Posterior cingulate gyrus (tissue), 11 donors: ENCODE results near the gene TINAG.

Experiments
- DNase-seq, 10 donors: peaks; one replicate each; pipeline versions ENCODE4 v3.0.0 to v3.0.0-alpha.2; 2020 to 2021; ENCODE audit warnings: mixed read lengths in 3 of 10
- intact Hi-C: fragments of 100-400 bp; cut with DNase I; formaldehyde crosslinking; loops from one replicate; pipeline ENCODE4 v1.15.1; 2023

The TINAG gene

GRCh38 chr6:54308289-54308985 is at the start of gene TINAG:
TINAG (plus strand) TSS chr6:54308441; CDS start chr6:54308551, 110 bp downstream.
- no peak for DNase-seq
- intact Hi-C loops: no loop called here

DNA sequence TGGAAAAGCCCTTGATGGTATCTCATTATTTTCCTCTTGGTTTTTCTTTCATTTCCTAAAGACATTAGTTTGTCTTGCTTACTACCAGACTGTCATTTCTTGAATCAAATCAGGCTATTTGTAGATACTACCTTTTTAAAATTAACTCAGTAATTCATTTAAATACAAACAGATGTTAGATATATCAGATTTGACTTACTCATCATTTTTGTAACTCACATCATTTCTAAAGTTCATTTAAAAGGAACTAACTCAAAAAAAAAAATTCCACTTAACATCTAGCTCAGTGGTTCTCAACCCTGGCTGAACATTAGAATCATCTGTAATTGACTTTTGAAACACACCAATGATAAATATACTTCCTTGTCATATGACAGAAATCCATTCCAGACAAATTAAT is 48.2 kb upstream of the TINAG start:
- intact Hi-C loops: no loop called here
- DNase-seq: no peak

DNA sequence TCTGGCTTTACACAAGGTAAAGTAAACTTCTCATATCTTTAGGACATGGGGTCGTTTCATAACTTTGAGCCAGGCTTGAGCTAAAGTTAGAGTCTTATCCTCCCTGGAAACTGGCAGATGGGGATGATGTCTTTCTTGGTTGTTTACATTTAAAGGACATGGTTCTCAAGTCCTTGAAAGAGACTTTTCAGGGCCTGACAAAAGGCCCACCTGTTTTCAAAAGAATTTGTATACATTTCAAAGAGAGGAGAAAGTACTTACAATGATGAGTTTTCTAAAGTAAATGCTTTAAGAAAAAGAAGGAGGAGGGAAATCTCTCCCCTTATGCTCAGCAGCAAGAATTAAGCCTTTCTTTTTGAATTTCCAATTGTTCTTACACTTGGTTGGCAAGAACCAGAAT is 45.7 kb upstream of the TINAG start:
- no peak for DNase-seq
- intact Hi-C loops: no loop called here

GRCh38 chr6:54262971-54263370 is 45.3 kb upstream of the TINAG start:
- intact Hi-C loops: no loop called here
- DNase-seq: no peak

DNA sequence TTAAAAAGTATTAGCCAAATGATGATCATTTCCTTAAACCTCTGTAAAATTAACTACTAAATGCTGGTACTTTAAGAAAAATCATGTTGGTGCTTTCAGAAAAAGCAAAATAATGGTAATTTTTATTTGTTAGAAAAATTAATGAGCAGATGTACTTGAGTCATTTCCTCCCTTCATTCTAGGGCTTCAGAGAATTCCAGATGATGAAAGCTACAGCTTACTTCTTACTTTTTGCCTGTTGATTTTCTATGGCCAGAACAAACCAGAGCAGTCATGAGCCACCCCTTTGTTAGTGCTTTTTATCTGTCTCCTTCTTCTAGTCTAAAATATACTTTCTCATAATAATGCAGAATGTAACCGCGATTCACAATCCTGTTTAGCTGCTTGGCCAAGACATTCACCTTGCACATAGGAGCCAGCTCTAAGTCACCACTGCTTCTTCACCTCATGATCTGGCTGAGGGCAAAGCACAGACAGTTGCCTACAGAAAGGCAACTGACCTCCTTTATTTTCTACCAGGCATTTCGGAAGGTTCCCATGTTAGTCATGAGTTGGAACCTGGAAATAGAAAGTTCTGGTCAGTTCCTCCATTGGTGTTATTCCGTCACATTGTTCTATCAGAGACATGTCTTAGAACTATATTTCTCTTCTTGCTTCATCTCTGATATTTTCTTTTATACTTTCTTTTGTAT is 43.5 kb upstream of the TINAG start:
- intact Hi-C loops: no loop called here

DNA sequence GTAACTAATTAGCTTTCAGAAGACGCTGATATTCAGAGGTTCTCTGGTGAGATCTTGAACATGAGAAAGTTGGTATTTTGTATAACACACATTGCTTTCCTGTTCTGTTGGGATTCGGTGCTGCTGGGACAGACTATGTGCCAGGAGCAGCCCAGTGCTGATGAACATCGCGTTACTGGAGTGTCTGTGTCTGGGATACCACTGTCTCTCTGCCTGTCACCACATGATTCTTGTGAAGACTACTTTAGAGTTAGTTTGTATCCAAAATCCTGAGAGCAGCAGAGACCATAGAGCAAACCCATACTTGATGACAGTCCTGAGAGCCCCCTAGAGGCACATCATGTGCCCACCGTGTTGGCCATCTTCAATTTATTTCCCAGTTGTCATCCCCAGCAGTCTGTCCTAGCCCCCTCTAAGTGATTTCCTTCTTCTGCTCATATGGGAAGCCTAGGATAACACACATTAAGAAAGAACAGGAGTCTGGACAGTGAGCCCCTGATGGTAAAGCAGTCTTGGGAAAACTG is 41.8 kb upstream of the TINAG start:
- no peak for DNase-seq
- intact Hi-C loops: no loop called here

More for the DNA sequence above, 43.5 kb upstream of the TINAG start:
- DNase-seq: no peak

- DNase-seq: no peak
- intact Hi-C loops: no loop called here
These were observed 40.4 kb upstream of the TINAG start for GRCh38 chr6:54267798-54268197.

DNA sequence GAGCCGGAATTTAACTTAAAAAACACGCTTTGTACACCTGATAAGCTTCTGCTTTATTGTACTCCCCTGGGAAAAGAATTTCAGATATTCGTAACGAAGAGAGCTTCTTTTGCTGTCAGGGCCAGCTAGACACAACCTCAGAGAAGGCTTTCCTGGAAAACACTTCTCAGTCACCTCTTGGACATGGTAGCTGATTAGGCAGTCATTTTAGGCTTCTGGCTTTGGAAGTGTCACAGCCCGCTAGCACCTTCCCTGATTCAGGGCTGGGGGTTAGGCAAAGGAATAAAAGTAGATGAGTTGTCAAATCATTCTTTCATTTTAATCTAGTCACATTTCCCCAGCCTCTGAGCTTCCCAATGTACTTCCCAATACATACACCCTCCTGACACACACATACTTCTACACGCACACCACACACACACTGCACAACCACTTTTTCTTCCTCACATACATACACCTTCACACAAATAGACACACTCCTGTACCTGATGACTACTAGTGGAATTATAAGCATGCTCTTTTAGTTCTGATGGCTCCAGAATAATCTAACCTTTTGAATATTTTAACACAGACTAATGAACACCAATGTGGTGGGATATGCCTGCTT is 34.9 kb upstream of the TINAG start:
- DNase-seq: no peak
- intact Hi-C loops: no loop called here

DNA sequence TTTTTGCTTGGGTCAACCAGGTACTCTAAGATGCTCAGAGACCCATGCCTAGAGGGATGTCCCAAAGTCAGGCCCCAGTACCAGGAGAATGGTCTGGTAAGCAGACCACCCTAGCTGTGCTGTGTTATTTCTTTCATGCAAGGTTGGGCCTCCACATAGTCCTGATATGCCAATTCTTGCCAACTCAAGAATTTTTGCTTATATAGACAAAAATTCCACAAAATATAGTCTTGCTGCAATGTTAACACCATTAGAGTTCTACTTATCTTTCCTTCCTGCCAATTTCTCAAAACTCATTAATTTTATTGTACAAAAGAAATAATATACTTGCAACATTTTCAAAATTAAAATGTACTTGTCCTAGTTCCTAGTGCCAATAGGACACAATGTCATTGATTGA is 33.9 kb upstream of the TINAG start:
- intact Hi-C loops: no loop called here
- no peak for DNase-seq

- intact Hi-C loops: no loop called here
These were observed 26.1 kb upstream of the TINAG start for GRCh38 chr6:54282186-54282585.

DNA sequence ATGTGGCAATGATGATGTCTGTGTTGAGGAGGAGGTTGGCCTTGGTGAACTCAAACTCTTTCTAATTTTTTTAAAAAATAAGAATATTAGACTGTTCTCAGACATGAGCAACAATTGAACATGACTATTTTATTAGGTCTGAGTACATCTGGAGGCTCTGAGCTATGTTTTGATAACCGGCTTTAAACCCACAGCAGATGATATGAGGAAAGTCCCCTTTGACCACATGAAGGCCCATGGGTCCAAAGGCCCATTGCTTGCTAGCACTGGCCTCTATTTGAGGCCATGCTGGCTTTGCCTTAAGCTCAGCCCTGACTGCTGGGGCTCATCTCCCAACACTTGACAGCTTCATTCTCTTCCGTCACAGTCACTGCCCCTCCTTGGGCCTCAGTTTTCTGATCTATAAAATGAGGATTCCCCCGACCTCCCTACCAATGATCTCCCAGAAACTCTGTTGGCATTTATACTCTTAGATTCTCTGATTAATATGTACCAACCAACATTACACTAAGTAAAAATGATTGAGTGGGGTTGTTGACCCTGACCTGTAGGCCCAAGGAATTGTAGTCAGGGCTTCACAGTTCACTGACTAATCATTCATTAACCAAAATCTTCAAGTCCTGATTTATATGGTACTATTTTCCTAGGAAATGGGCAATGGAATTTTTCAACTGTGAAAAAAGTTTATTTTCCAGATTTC is 23.9 kb upstream of the TINAG start:
- intact Hi-C loops: no loop called here
- DNase-seq: no peak

More at GRCh38 chr6:54282186-54282585, 26.1 kb upstream of the TINAG start:
- no peak for DNase-seq

DNA sequence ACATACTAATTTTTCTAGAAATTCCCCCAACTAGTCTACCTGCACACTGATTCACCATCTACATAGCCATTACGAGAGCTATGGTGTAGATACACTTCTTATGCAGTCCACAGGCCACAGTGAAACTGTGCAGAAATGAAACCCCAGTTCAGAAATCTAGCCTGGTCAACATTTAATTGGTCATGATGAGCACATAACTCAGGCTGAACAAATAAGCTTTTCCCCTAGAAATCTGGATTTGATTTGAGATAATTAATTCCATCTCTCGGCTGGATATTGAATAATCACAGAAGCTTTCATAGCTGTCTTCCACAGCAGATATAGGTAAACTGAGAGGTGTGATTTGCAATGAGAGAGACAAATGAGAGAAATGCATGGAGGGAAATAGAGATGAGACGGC is 22.6 kb upstream of the TINAG start:
- DNase-seq: no peak
- intact Hi-C loops: no loop called here

DNA sequence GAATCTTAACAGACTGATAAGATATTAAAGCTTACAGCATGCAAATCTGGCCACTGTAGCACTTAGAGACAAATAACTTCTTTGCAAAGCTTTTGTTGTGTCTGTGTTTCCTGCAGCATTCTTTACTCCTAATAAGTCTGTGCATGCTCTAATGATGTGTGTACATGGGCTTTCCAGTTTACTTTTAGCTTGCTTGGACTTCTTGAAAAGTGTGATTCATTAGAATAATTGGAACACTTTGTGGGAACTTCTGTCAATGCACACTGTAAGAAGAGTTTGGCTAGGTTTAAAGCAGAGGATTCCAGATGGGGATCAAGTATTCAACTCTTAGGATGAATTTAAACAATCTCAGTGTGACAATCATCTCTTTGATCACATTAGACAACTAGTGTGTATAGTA is 22.1 kb upstream of the TINAG start:
- no peak for DNase-seq
- intact Hi-C loops: no loop called here

DNA sequence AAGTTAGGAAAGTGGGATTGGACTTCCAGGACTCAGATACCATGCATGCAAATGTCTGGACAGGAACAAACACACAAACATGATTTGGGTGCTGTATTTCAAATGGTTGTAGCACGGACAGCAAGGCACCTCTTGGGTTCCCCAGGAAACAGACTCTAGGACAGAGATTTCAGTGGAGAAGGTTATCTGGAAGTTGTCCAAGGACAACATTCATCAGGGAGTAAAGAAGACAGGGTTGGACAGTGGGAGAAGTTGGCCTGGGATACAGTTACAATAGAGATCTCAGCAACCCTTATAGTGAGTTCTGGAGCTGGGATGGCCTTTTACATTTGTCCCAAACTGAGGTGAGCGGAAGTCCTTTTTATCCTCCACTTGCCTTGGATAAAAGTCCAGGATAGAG is 19.8 kb upstream of the TINAG start:
- intact Hi-C loops: no loop called here
- DNase-seq: no peak

- DNase-seq: no peak
- intact Hi-C loops: no loop called here
These were observed 18.8 kb upstream of the TINAG start for GRCh38 chr6:54289426-54289825.

- intact Hi-C loops: no loop called here
- no peak for DNase-seq
These were observed 17.1 kb upstream of the TINAG start for GRCh38 chr6:54291146-54291545.

DNA sequence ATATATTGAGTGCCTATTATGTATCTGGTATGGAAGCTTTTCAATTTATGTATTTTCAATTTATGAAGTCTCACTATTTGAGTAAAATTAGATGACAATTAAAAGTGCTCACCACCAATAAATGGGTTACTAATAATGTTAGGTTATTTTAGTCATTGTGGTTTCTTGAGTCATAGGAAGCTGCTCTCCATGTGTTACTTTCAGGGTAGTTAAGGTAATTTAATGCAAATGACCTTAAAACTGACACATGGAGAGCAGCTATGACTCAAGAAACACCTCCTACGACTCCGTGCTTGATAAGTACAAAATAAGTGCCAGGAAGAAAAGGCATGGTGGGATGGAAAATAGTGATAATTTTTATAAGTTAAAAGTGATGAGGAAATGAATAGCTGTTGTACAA is 16.5 kb upstream of the TINAG start:
- no peak for DNase-seq
- intact Hi-C loops: no loop called here

DNA sequence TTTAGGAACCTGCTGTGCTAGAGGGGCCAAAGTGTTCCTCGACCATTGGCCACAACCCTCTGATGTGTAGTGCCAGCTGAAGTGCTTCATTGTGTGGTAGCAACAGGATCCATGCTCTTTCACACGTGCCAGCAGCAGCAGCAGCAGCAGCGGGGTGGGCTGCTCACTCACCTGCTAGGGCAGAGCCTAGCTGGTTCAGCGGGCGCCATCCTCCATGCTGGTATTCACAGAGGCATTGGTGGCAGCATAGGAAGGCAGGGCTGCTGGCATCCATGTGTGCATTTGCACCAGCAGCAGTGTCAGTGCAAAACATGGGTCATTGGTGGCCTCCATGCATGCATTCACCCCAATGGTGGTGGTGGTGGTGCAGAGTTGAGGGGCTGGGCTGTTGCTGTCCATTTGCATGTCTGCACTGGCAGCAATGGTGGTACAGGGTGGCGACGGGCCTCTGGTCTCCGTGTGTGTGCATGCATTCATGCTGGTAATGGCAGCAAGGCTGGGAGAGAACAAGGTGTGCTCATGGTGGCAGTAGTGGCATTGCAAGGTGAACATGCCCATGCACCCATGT is 13.2 kb upstream of the TINAG start:
- DNase-seq: peak in 2 of 10 donors; percentile 59 to 73
- intact Hi-C loops: no loop called here

GRCh38 chr6:54299542-54300269 is 8.5 kb upstream of the TINAG start:
- DNase-seq: no peak
- intact Hi-C loops: no loop called here

- no peak for DNase-seq
- intact Hi-C loops: no loop called here
These were observed 6.5 kb upstream of the TINAG start for GRCh38 chr6:54301770-54302169.
